WI38 (cell line): ENCODE results near the gene IQCK.

Experiments used
- H3K4me3 ChIP-seq: 2 replicates; pipeline ENCODE4 v1.5.1; 2011; ENCODE audit warnings: low read depth, mild to moderate bottlenecking, control low read depth, low read length
- TF ChIP-seq, protein P1 (sequence below): IDR thresholded peaks from 2 replicates; pipeline ENCODE4 v1.5.1; 2012; ENCODE audit warnings: low read depth, mild to moderate bottlenecking, control low read depth, low read length

IQCK gene

DNA sequence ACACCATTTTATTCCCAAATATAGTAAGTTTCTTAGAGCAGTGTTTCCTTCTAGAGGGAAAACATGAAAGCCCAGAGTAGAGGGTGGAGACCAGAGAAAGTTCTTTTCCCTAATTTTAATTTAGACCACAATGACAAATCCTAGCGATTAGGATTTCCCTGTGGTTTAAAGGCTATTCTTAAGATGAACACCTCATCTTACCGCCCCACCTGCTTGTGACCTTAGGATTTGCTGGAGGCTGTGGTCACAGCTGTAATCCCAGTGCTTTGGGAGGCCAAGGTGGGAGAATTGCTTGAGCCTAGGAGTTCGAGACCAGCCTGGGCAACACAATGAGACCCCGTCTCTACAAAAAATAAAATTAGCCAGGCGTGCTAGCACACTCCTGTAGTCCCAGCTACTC is 115.5 kb downstream of the IQCK start:
- H3K4me3 ChIP-seq, result no peak overlapping the region
- TF ChIP-seq, protein P1, sequence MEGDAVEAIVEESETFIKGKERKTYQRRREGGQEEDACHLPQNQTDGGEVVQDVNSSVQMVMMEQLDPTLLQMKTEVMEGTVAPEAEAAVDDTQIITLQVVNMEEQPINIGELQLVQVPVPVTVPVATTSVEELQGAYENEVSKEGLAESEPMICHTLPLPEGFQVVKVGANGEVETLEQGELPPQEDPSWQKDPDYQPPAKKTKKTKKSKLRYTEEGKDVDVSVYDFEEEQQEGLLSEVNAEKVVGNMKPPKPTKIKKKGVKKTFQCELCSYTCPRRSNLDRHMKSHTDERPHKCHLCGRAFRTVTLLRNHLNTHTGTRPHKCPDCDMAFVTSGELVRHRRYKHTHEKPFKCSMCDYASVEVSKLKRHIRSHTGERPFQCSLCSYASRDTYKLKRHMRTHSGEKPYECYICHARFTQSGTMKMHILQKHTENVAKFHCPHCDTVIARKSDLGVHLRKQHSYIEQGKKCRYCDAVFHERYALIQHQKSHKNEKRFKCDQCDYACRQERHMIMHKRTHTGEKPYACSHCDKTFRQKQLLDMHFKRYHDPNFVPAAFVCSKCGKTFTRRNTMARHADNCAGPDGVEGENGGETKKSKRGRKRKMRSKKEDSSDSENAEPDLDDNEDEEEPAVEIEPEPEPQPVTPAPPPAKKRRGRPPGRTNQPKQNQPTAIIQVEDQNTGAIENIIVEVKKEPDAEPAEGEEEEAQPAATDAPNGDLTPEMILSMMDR, result no peak

DNA sequence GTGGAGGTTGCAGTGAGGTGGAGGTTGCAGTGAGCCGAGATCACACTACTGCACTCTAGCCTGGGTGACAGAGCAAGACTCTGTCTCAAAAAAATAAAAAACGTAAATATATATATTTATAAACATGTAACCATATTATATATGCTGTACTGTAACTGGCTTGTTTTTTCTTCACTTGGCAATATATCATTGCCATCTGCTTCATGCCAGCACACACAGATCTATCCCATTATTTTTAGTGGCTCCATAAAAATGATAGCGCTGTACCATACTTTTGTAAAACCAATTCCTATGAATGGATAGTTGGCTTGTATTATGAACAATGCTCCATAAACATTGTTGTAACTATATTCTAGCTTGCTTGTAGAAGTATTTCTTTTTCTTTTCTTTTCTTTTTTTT is 117.1 kb downstream of the IQCK start:
- TF ChIP-seq, protein P1, result no peak
- H3K4me3 ChIP-seq, result no peak overlapping the region

DNA sequence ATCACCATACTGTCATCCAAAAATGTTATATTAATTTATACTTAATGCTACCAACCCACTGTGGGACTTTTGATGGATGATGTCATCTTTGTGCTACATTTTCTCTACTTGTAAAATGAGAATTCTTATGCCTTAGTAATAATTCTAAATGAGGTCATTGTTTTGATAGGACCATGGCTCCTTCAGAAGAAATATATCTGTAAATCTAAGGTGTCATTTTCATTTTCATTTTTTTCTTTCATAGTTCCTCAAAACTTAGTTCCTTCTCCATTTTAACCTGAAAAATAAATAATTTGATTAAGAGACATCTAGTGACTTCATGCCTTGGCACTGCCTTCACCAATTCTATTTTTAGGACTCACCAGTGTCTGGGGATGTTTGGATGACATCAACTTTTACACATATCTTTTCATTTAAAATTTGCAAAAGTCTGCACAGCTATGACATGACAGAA is 117.9 kb downstream of the IQCK start:
- TF ChIP-seq, protein P1, result no peak

DNA sequence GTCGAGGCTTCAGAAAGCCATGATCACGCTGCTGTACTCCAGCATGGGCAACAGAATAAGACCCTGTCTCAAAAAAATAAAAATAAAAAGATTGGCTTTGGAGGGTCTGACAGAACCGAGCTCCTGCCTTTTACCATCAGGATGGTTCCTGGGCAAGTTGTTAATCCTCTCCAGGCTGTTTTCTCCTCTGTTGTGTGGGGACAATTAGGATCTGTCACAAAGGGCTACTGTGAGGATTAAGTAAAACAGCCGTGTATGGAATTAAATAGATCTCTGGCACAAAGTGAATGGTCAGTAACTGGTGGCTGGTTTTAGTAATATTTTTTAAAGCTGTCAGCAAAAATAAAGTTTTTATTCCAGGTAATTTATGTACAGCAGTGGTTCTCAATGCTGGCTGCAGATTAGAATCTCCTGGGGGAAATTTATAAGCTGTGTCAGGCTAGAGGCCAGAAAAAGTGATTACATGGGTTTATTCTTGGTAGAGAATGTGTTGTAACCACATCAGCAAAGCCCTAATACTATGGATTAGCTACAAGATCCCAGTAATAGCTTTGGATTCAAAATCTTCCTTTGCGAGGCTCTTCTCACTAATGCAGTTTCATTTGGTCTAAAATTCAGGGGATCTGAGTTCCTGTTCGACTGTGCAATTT is 119.4 kb downstream of the IQCK start:
- TF ChIP-seq, protein P1, result no peak
- no peak overlapping the region for H3K4me3 ChIP-seq

More for the DNA sequence above, 117.9 kb downstream of the IQCK start:
- H3K4me3 ChIP-seq, result no peak overlapping the region

DNA sequence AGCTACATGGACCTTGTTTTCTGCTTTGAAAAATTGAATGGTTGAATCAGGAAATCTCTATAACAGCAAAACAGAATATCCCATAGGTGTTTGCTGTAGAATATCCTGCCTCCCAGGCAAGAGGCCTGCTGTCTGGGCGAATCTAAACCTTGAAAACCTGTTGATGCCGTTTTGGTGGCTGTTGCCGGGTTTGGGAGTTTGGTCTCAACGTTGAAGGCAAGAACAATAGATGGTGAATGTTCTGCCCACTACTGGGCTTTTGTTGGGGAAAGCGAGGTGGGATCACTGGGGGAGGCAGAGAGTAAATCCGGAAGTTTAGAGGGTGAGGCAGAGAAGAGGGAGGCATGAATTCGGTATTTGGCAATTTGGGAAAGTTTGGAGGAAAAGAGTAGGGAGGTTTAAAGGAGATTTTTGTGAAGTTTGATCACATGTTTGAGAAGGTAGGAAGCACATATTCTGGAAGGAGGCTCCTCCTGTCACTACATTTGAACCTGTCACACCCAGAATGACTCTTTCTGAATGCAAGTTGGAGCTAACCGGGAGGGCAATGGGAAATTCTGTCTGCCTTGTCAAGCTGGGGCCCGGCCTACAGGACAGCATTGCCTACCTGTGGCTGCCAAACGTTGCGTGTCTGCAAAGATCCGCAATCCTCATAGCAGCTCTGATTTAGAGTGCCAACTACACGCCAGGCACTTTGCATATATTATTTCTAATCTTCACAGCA is 120.1 kb downstream of the IQCK start:
- TF ChIP-seq, protein P1, result no peak
- no peak overlapping the region for H3K4me3 ChIP-seq

DNA sequence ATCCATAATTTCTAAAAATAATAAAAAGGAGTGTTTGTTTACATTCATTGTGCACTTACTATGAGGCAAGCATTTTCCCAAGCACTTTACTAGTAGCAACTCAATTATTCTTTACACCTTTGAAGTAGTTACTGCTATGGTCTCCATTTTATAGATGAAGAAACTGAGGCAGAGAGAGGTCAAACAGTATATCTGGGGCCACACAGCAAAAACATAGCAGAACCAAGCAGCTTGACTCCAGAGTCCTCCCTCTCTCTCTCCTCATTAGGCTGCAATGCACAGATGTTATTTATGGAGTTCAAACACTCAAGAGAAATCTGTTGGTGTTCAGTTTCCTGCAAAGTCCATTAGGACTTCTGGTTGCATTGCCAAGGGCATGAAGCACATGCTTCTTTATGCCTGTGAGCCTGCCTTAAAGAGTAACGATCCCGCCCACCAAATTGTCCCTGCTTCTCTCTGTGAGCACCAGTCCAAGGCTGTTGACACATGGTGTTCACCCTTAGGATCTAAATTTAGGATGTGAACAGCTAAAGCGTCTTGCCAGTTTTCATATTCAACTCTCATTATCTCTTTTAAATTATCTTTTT is 122.5 kb downstream of the IQCK start:
- TF ChIP-seq, protein P1, result no peak
- no peak overlapping the region for H3K4me3 ChIP-seq

DNA sequence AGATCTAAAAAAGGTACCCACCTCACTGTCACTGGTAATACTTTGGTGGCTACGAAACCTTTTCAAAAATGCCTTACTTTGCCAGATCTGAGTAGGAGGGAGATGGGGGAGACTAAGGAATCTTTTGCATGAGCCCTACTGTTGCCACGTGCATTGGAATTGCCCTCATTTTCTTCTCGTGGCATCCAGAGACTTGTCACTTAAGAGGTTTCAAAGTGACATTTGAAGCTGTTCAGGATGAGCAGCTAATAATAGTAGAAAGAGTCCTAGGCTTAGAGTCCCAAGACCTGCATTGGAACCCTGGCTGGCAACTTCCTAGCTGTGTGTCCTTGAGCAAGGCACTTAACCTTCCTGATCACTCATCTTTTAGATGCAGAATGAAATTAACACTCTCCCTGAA is 123.1 kb downstream of the IQCK start:
- H3K4me3 ChIP-seq, result no peak overlapping the region
- TF ChIP-seq, protein P1, result no peak
